SKM-1 (cell line): Measurements from ENCODE around the gene ZBTB34.

Experiments
- DNase-seq: peaks from one replicate; lab custom pipeline; 2025; ENCODE audit not compliant: unreplicated experiment; lab: John Stamatoyannopoulos, UW

The ZBTB34 gene

GRCh38 chr9:126915846-126916543, 55.6 kb downstream of the ZBTB34 start:
- no peak for DNase-seq

DNA sequence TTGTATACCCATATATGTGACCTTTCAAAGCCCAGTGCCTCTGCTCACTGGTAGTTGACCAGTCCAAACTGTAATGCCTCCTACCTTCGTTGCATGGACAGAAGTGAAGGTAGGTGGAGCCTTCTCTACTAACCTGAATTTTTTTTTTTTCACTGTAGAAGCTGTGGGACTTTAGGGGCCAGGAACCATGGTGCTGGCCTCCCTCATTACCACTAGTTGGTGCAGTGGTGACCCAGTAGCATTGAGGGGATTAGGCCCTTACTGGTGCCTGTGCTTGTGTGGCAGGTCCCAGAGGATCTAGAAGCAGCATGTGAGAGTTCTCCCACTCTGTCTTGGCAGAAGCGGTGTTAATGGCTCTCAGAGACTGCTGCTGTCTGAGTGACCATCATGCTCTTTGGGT, 56.5 kb downstream of the ZBTB34 start:
- no peak for DNase-seq

DNA sequence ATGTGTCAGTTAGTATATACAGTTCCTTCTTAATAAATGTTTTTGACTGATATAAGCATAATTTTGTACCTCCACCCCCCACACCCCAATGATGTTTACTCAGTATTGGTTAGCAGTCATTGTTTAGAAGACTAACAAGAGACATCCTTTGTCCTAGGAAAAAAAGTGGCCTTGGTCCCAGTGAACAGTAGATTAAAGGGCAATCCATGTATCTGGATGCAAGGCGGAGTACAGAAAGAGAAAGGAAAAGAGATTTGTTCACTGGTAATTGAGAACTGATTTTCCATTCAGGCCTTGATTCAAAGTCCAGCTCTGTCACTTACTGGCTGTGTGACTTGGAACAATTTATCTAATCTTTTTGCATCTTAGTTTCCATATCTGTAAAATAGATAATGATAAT, 58.8 kb downstream of the ZBTB34 start:
- no peak for DNase-seq

GRCh38 chr9:126925876-126926275, 65.4 kb downstream of the ZBTB34 start:
- no peak for DNase-seq

GRCh38 chr9:126926364-126926763, 65.9 kb downstream of the ZBTB34 start:
- no peak for DNase-seq

GRCh38 chr9:126927419-126927818, 67.0 kb downstream of the ZBTB34 start:
- DNase-seq, result no peak

DNA sequence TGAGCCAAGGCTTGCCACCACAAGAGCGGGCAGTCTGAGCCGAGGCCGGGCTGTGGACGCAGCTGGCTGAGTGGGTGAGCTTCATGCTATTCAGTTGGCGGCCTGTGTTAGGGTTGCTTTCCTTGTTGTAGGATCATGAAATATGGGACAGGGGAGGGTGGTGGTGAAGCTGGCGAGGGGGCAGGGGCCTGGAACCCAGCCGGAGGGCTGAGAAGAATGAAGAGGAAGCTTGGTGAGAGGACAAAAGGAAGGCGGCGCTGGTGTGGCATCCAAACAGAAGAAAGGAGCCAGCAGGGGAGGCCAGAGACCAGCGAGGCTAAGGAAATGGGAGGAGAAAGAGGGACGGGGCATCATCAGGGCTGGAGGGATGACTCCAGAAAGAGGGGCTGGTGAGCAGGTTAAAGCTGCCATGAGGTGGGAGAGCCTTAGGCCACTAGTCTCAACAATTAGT, 72.5 kb downstream of the ZBTB34 start:
- DNase-seq, result no peak

- no peak for DNase-seq
Measured at GRCh38 chr9:126933334-126933980, 73.0 kb downstream of the ZBTB34 start.

GRCh38 chr9:126934441-126934840, 74.0 kb downstream of the ZBTB34 start:
- no peak for DNase-seq
